ENCODE measurements around the gene PDGFRB.

Gene PDGFRB

GRCh38 chr5:150166037-150166649, 10.5 kb upstream of the PDGFRB start:
- no peak for DNase-seq (ENCODE audit: low read depth)
- no peak for TF ChIP-seq CTCF (IDR thresholded peaks at IDR 0.05; ENCODE audit: insufficient read depth, low read depth, low read length, missing control alignments)
- no peak overlapping the region for H3K4me3 ChIP-seq (ENCODE audit: low read depth, low read length)

- no peak overlapping the region for H3K4me3 ChIP-seq (ENCODE audit: low read depth, low read length)
- no peak for TF ChIP-seq CTCF (IDR thresholded peaks at IDR 0.05; ENCODE audit: insufficient read depth, low read depth, low read length, missing control alignments)
- no peak for DNase-seq (ENCODE audit: low read depth)
These were observed 8.8 kb upstream of the PDGFRB start for GRCh38 chr5:150164211-150164980.

GRCh38 chr5:150163547-150164059, 8.0 kb upstream of the PDGFRB start:
- TF ChIP-seq CTCF (IDR thresholded peaks at IDR 0.05; ENCODE audit: insufficient read depth, low read depth, low read length, missing control alignments), result no peak

GRCh38 chr5:150163035-150163434, 7.4 kb upstream of the PDGFRB start:
- DNase-seq (ENCODE audit: low read depth), result no peak
- no peak for TF ChIP-seq CTCF (IDR thresholded peaks at IDR 0.05; ENCODE audit: insufficient read depth, low read depth, low read length, missing control alignments)
- no peak overlapping the region for H3K4me3 ChIP-seq (ENCODE audit: low read depth, low read length)

More at GRCh38 chr5:150163547-150164059, 8.0 kb upstream of the PDGFRB start:
- no peak overlapping the region for H3K4me3 ChIP-seq (ENCODE audit: low read depth, low read length)
- DNase-seq (ENCODE audit: low read depth), result no peak

GRCh38 chr5:150162142-150162513, 6.5 kb upstream of the PDGFRB start:
- TF ChIP-seq CTCF (IDR thresholded peaks at IDR 0.05; ENCODE audit: insufficient read depth, low read depth, low read length, missing control alignments), result no peak
- H3K4me3 ChIP-seq (ENCODE audit: low read depth, low read length), result no peak overlapping the region
- DNase-seq (ENCODE audit: low read depth), result no peak

GRCh38 chr5:150161242-150162141, 5.8 kb upstream of the PDGFRB start:
- peak; percentile 67 for DNase-seq (ENCODE audit: low read depth)
- TF ChIP-seq CTCF (IDR thresholded peaks at IDR 0.05; ENCODE audit: insufficient read depth, low read depth, low read length, missing control alignments), result peak; percentile 97
- no peak overlapping the region for H3K4me3 ChIP-seq (ENCODE audit: low read depth, low read length)
